Astrocyte (in vitro differentiated cells and primary cell): ENCODE measurements around the gene IFRD2.

Source experiments
- EZH2 ChIP-seq: IDR thresholded peaks from 2 replicates; pipeline ENCODE4 v1.6.1; 2012; ENCODE audit warnings: mild to moderate bottlenecking, low read length, inconsistent platforms; ENCODE audit not compliant: insufficient read depth
- TF ChIP-seq, protein P1 (sequence below): IDR thresholded peaks from 2 replicates; pipeline ENCODE4 v1.5.1; 2011; ENCODE audit warnings: low read depth, mild to moderate bottlenecking, inconsistent platforms, low read length, moderate library complexity; ENCODE audit not compliant: insufficient read depth

DNA sequence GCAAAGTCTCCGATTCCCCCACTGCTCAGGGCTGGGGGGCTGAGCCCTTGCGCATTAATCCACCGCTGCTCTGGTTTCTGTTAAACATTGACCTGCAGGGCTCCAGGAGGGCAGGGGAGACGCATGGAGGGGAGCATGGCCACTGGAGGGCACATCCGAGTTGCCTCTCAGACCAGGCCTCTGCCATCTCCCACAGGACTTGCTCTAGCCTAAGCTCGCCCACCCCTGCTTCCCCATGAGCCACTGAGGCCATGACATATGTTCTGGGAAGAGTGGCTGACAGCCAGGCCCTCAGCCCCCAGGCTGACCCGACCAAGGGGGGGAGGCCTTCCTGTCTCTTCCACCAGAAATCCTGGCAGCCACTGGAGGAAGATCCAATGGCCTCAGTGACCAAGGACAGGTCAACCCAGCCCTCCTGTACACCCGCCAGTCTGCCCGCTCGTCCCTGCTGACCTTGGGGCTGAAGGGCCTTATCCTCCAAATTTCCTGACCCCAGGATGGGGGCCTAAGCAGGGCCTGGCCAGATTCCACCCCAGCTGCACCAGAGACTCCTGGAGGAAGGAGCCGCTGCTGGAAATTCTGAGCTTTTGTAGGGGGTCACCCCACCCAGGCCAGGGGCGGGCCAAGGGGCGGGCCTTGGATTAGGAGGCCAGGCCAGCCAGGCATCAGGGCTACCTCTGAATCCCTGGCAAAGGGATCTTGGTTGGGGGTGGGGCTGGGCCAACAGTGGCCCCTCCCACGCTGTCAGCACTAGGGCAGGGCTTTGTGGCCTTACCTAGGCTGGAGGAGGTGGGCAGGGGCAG is 11.0 kb upstream of the IFRD2 start, which contains the start of gene HYAL1:
- TF ChIP-seq, protein P1, sequence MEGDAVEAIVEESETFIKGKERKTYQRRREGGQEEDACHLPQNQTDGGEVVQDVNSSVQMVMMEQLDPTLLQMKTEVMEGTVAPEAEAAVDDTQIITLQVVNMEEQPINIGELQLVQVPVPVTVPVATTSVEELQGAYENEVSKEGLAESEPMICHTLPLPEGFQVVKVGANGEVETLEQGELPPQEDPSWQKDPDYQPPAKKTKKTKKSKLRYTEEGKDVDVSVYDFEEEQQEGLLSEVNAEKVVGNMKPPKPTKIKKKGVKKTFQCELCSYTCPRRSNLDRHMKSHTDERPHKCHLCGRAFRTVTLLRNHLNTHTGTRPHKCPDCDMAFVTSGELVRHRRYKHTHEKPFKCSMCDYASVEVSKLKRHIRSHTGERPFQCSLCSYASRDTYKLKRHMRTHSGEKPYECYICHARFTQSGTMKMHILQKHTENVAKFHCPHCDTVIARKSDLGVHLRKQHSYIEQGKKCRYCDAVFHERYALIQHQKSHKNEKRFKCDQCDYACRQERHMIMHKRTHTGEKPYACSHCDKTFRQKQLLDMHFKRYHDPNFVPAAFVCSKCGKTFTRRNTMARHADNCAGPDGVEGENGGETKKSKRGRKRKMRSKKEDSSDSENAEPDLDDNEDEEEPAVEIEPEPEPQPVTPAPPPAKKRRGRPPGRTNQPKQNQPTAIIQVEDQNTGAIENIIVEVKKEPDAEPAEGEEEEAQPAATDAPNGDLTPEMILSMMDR, result no peak
- TF ChIP-seq EZH2, result no peak
